DOHH2 (cell line): ENCODE data around the gene OLFM1.

Experiments used
- H3F3A ChIP-seq: fragments of 200-600 bp; sonication (generic), shearing (Covaris generic); 2 replicates; pipeline ENCODE4 v1.6.0; 2016; ENCODE audit warnings: antibody characterized with exemption, mild to moderate bottlenecking; ENCODE audit not compliant: control insufficient read depth, insufficient read depth
- H3K27ac ChIP-seq: fragments of 200-600 bp; sonication (generic); 2 replicates; pipeline ENCODE4 v1.5.1; 2014; ENCODE audit warnings: low read depth, mild to moderate bottlenecking, low read length, moderate library complexity
- H3K27me3 ChIP-seq: fragments of 200-600 bp; sonication (generic); 2 replicates; pipeline ENCODE4 v1.6.1; 2014; ENCODE audit warnings: mild to moderate bottlenecking, low read length, mixed read lengths; ENCODE audit not compliant: control insufficient read depth
- H3K36me3 ChIP-seq: fragments of 200-600 bp; sonication (generic); 2 replicates; pipeline ENCODE4 v1.6.1; 2014; ENCODE audit warnings: mild to moderate bottlenecking, low read length, moderate library complexity, mixed read lengths; ENCODE audit not compliant: control insufficient read depth
- H3K4me1 ChIP-seq: fragments of 200-600 bp; sonication (generic); 2 replicates; pipeline ENCODE4 v1.6.1; 2014; ENCODE audit warnings: mild to moderate bottlenecking, low read length, mixed read lengths; ENCODE audit not compliant: control insufficient read depth
- H3K4me2 ChIP-seq: fragments of 200-600 bp; sonication (generic); 2 replicates; pipeline ENCODE4 v1.6.0; 2014; ENCODE audit warnings: mild to moderate bottlenecking, low read length, moderate library complexity
- H3K4me3 ChIP-seq: fragments of 200-600 bp; sonication (generic); 2 replicates; pipeline ENCODE4 v1.5.1; 2014; ENCODE audit warnings: mild to moderate bottlenecking, low read length, mixed read lengths
- H3K79me2 ChIP-seq: fragments of 200-600 bp; sonication (generic); 2 replicates; pipeline ENCODE4 v1.6.1; 2014; ENCODE audit warnings: mild to moderate bottlenecking, low read length, mixed read lengths; ENCODE audit not compliant: control insufficient read depth
- H3K9me2 ChIP-seq: fragments of 200-600 bp; sonication (generic); replicated peaks from 2 replicates; pipeline ENCODE4 v1.6.1; 2014; ENCODE audit warnings: mild to moderate bottlenecking, low read length, mixed read lengths; ENCODE audit not compliant: control insufficient read depth
- H3K9me3 ChIP-seq: fragments of 200-600 bp; sonication (generic); 2 replicates; pipeline ENCODE4 v1.6.1; 2014; ENCODE audit warnings: antibody characterized with exemption, low read length, mixed read lengths; ENCODE audit not compliant: control insufficient read depth, insufficient read depth
- H4K20me1 ChIP-seq: fragments of 200-600 bp; sonication (generic); 2 replicates; pipeline ENCODE4 v1.6.0; 2014; ENCODE audit warnings: low read depth, mild to moderate bottlenecking, antibody characterized with exemption, low read length, moderate library complexity; ENCODE audit not compliant: control insufficient read depth, insufficient read depth
- CTCF ChIP-seq: fragments of 200-600 bp; sonication (generic); IDR thresholded peaks from one replicate; pipeline ENCODE4 v1.5.1; 2014; ENCODE audit warnings: antibody characterized with exemption, mild to moderate bottlenecking, low read depth, low read length; ENCODE audit not compliant: poor library complexity, severe bottlenecking
- EZH2phosphoT487 ChIP-seq: fragments of 200-600 bp; sonication (generic); IDR thresholded peaks from 2 replicates; pipeline ENCODE4 v1.6.1; 2017; ENCODE audit warnings: borderline replicate concordance, mild to moderate bottlenecking, antibody characterized with exemption, low read length, moderate library complexity, mixed read lengths

Gene OLFM1

GRCh38 chr9:135105938-135106491 is 18.5 kb downstream of the OLFM1 start:
- Histone ChIP-seq H3F3A (no peaks in the 10 kb centered on the region), H3K9me2 (no peaks in the 10 kb centered on the region), H3K27ac (no peak overlapping the region), H3K79me2 (no peaks in the 10 kb centered on the region), H3K4me1 (no peaks in the 10 kb centered on the region), H3K4me3 (no peak overlapping the region), H3K4me2 (no peak overlapping the region), H3K36me3 (no peaks in the 10 kb centered on the region), H4K20me1 (no peaks in the 10 kb centered on the region), H3K9me3 (no peaks in the 10 kb centered on the region), H3K27me3 (no peaks in the 10 kb centered on the region)
- TF ChIP-seq CTCF (no peak), EZH2phosphoT487 (no peak)

DNA sequence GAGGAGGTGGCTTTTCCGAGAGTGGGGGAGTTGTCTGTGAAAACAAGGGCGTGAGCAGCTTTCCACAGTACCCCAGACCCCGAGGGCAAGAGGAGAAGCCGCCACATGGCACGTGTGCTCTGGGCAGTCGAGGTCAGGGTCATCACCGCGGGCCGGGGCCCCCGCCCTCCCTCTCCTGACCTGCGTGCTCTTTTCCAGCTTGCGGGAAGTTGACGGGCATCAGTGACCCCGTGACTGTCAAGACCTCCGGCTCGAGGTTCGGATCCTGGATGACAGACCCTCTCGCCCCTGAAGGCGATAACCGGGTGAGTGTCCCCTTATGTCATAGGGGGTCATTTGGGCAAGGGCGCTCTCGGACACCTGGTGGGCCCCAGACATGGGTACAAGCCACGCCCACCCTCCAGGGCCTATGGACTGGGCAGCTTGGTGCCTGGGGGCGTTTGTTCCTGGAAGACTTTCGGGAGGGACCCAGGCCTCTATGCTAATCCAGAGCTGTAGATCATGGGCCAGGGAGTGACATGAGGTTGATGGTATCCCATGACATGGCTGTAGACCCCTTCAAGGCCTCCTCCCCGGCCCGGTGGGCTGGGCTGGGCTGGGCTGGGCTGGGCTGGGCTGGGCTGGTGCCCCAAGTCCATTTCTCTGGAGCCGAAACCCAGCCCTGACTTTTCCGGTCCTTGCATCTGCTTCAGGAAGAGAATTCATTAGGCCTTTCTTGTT is 19.2 kb downstream of the OLFM1 start:
- Histone ChIP-seq H3K9me2 (no peaks in the 10 kb centered on the region), H3K4me1 (no peaks in the 10 kb centered on the region), H3K9me3 (no peaks in the 10 kb centered on the region), H3K79me2 (no peaks in the 10 kb centered on the region), H3K4me2 (no peak overlapping the region), H3K27ac (no peak overlapping the region), H3K4me3 (no peak overlapping the region), H3F3A (no peaks in the 10 kb centered on the region), H3K36me3 (no peaks in the 10 kb centered on the region), H3K27me3 (no peaks in the 10 kb centered on the region), H4K20me1 (no peaks in the 10 kb centered on the region)
- TF ChIP-seq EZH2phosphoT487 (no peak), CTCF (no peak)

GRCh38 chr9:135107581-135108235 is 20.2 kb downstream of the OLFM1 start:
- no peaks in the 10 kb centered on the region for H3K36me3 ChIP-seq
- no peaks in the 10 kb centered on the region for H3K79me2 ChIP-seq
- H3K4me3 ChIP-seq, result no peak overlapping the region
- no peaks in the 10 kb centered on the region for H3K9me2 ChIP-seq
- TF ChIP-seq EZH2phosphoT487 (no peak), CTCF (no peak)
- no peaks in the 10 kb centered on the region for H3K27me3 ChIP-seq
- H3K27ac ChIP-seq, result no peak overlapping the region
- no peaks in the 10 kb centered on the region for H3K4me1 ChIP-seq
- no peak overlapping the region for H3K4me2 ChIP-seq
- no peaks in the 10 kb centered on the region for H3F3A ChIP-seq
- no peaks in the 10 kb centered on the region for H4K20me1 ChIP-seq
- no peaks in the 10 kb centered on the region for H3K9me3 ChIP-seq
